Astrocyte (in vitro differentiated cells and primary cell): Measurements from ENCODE around the gene SPATA13.

ENCODE experiments used
- CTCF ChIP-seq: IDR thresholded peaks from 2 replicates; pipeline ENCODE4 v1.5.1; 2011; ENCODE audit warnings: low read depth, mild to moderate bottlenecking, inconsistent platforms, low read length, moderate library complexity; ENCODE audit not compliant: insufficient read depth
- EZH2 ChIP-seq: IDR thresholded peaks from 2 replicates; pipeline ENCODE4 v1.6.1; 2012; ENCODE audit warnings: mild to moderate bottlenecking, low read length, inconsistent platforms; ENCODE audit not compliant: insufficient read depth

- TF ChIP-seq CTCF = no peak
- no peak for TF ChIP-seq EZH2
Measured at GRCh38 chr13:24339937-24340607, 179.6 kb downstream of the SPATA13 start.
